NCI-H524 (cell line): ENCODE data around the gene NUCB1.
"Not testable (repeated sequence)": the region's sequence is repeated elsewhere in the genome, so short reads cannot be mapped to it uniquely, and the experiment has no call there.

ENCODE experiments used
- DNase-seq, 2 experiments: peaks; one replicate each; lab custom pipeline; 2025; lab: John Stamatoyannopoulos, UW

Gene NUCB1

DNA sequence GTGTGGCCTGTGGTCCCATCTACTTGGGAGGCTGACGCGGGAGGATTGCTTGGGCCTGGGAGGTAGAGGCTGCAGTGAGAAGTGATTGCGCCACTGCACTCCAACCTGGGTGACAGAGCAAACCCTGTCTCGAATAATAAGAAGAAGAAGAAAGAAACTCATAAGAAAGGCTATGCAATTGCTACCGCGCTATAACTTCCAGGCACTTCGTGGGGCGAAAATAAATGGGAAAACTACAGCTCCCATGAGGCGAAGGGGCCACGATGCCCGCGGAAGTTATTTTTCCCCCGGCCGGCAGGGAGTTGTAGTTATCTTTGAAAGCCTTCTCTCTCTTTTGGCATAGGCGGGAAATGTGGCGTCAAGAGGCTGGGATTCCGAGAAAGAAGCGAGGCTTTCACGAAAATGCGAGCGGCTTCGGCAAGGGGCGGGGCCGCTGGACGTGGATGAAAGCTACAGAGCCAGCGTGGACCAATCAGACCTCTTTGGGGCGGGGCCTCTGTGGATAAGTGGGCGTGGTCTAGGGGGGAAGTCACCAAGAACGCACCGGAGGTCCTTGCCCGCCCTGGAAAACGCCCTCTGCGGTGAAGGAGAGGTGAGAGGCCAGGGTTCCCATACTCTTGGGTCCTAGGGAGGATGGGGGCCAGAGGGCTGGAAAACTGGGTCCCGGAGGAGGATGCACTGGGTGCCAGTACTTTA lies at the start of gene NUCB1:
NUCB1 (plus strand) TSS at position 532 of the 696 bp plus-strand sequence. CDS start 485 bp downstream, outside the sequence.
- peak; percentile 99 to 100 for DNase-seq

DNA sequence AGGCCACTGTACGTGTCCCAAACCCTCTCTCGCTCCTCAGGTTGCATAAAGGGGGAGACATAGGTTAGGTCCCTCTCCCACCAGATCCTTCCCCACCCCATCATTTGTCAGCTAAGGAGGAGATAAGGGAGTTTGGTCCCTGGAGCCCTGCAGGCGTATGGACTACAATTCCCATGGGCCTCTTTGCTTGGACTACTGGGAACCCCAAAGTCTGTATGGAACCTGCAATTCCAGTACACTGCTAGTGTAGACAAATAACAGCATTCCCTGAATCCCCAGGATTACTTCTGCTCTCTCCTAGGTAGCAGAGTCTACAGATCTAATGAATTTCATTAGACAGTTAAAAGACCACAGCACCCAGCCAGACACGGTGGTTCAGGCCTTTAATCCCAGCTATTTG lies 47.8 kb upstream of the NUCB1 start:
- DNase-seq: no peak

DNA sequence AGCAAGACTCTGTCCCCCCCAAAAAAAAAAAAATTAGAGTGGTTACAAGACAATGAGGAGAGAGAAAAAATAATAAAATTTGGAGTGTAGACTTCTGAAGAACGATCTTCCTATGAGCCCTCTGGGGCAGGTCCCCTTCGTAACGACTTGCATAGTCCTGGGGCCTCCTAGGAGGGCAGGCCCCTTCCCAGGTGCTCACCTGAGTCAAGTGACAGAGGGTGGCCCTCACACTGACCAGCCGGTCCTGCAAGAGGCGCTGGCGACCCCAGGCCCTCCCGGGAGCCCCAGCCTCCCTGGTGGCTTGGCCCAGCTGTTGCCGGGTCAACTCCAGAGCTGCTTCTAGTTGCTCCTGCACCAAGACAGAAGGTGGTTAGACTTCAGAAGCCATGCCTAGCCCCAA lies 46.6 kb upstream of the NUCB1 start:
- no peak for DNase-seq

DNA sequence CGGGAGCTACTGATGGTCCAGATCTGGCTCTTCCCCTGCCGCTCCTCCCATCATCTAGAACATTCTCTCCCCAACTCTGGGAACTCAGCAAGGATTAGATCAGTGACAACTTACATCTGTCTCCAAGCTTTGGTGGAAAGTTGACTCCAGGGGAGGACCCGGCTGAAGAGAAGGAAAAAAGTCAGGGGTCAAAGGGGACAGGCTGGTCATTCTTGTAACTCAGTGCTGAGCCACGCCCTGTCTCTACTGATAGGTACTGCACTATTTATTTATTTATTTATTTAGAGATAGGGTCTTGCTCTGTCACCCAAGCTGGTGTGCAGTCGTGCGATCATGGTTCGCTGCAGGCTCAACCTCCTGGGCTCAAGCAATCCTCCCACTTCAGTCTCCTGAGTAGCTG lies 46.0 kb upstream of the NUCB1 start:
- DNase-seq: no peak

DNA sequence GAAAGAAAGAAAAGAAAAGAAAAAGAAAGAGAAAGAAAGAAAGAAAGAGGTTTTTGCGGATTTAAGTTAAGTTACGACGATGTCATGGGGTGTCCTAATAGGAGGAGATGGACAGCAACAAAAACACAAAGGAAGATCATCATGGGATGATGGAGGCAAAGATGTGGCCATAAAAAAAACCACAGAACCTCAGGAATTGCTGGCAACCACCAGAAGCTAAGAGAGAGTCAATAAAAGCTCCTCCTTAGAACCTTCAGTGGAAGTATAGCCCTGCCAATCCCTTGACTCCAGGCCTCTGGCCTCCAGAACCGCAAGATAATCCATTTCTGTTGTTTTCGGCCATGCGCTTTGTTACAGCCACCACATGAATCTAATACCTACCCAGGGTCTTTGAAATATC lies 43.2 kb upstream of the NUCB1 start:
- DNase-seq: no peak

DNA sequence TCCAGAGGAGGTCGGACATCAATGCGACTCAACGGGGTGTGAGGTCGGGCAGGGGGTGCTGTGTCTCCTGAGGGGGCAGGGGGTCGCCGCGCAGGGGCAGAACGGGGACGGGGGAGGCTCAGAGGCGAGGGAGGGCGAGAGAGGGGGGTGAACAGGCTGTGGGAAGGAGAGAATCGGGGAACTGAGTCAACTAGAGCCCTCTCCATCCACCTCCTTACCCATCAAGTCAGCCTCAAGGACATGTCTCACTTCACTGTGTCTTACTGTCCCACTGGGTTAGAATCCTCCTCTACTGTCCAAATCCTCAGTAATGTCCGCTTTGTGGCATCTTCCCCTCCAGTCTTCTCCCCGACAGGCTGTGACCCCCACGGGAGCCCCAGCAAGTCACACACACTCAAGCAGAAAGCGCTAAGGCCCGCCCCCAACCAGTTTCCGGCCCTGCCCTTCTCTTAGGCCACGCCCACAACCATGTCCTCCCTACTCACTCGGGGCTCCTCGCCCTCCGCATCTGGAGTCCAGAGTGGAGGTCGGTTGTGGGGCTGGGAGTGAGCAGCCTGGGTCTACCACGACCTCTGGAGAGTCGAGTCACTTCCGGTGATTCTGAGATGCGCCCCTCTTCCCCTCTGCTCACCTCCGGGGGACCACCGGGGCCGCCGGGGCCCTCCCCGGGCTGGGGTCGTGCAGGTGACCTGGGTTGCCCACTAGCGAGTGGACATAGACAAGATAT lies 41.0 kb upstream of the NUCB1 start:
- no peak for DNase-seq

DNA sequence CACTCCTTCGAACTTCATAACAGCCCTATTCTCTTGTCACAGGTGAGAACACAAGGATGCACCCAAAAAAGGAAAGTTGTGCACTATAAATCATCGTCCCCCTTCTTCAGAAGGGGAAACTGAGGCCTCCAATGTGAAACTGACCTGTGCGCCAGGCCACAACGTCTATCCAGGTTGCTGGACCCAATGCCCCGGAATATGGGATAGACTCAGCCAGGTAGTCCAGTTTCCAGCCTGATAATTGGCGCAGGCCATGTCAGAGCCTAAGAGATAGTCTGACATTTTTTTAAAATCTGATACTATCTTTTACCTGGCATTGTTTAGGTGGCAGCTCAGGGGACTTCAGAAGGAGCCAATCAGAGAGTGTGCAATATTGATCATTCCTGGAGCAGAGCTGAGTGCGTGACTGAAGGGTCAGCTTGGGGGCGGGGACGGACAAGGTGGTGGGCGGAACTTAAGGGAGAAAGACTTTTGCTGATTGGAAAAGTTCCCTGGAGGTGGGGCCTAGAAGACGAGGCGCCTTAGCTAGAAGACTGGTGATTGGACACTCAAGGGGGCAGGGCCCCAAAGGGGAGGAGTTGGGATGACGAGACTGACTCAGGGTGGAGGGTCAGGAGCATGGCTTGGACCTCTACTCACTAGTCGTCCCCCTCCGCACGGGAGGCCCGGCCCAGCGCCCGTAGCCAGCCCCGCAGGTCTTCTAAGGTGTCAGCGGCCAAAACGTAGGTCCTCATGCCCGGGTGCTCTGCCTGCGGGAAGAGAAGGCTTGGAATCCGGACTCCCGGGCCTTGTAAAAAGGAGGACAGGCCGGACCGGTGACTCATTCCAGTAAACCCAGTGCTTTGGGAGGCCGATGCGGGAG lies 40.2 kb upstream of the NUCB1 start:
- no peak for DNase-seq

DNA sequence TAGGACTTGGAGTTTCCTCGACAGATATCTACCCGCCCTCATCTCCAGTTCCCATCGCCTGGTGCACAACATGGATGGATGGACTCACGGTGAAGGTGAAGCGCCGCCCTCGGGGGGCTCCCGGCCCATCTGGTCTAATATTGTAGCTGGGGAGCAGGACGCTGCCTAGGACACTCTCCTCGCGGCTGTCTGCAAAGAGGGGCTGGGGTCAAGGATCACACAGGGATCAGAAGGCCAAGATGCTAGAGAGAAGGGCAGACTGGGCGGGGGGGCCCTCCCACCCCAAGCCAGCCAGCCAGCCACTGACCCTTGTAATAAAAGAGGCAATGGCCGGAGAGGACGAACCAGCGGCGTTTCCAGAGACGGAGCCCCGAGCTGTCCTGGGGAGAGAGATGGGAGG lies 38.8 kb upstream of the NUCB1 start:
- no peak for DNase-seq

DNA sequence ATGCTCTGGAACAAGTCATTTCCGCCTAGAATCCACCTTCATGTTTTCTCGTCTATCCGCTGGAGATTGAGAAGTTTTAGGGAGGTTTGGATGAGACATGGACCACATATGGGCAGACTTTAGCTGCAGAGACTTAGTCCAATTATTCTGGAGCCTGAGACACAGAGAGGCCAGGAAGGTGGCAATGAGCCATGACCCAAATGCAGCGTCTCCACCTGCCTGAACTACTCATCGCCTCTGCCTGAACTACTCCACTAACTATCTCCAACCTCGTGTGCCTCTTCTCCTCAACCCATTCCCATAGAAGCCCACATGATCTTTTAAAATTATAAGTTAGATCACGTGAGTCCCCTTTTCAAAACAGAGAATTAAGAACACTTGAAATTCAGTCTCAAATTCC lies 37.3 kb upstream of the NUCB1 start:
- DNase-seq: no peak

DNA sequence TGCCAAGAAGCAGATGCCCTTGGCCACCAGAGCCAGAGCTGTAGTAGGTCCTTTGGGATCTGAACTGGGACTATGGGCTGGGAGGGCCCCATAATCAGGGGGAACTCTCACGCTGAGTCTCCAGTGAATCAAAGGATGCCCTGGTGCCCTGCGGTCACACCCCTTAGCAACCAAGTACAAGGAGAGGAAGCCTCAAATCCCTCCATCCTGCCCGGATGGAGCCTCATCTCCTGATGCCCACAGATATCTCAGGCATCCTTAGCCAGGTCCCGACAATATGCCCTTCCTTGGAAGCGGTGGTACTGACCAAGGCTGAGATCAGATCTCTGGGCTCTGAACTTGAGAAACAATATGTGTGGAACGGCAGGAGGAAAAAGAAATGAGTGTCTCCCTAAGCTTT lies 33.4 kb upstream of the NUCB1 start:
- no peak for DNase-seq

DNA sequence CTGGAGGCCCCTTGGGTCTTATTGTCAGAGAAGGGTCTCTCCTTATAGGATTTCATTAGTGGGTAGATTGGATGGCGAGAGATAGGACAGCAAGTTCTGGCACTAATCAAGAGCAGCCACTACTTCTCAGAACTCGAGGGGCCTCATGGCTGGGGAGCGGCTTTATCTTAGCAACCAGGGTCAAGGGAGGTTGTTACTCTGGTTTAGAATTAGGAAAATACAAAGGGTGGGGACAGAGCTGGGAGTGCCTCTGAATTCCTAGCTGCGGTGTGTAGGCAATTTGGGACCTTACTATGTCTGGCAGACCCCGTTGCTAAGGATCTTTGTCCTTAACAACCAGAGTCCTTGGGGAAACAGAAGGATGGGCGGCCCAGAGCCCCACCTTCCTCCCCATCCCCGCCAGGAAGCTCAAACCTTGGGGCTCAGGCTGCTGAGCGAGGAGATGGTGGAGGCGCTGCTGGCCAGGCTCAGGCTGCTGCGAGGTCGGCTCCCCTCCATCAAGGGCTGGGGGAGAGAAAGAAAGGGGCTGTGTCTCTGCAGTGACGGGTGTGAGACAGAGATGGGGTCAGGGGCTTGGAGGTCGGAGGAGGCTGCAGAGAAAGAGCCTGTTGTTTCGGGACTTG lies 32.9 kb upstream of the NUCB1 start:
- no peak for DNase-seq

DNA sequence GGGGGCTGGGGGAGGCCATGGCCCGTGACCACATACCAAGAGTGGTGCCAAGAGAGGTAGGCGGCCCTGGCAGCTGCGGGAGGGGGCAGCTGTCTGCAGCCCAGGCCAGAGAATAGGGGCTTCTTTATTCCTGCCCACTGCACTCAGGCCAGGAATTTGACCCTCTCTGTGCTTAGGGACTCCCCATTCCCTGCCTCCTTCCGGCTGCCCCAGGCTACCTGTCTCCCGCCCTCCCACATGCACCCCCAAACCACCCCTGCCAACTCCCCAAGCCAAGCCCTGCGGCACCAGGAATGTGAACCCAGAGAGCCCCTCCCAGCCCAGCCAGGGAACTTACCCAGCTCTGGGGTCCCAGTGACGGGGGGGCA lies 32.4 kb upstream of the NUCB1 start:
- no peak for DNase-seq

DNA sequence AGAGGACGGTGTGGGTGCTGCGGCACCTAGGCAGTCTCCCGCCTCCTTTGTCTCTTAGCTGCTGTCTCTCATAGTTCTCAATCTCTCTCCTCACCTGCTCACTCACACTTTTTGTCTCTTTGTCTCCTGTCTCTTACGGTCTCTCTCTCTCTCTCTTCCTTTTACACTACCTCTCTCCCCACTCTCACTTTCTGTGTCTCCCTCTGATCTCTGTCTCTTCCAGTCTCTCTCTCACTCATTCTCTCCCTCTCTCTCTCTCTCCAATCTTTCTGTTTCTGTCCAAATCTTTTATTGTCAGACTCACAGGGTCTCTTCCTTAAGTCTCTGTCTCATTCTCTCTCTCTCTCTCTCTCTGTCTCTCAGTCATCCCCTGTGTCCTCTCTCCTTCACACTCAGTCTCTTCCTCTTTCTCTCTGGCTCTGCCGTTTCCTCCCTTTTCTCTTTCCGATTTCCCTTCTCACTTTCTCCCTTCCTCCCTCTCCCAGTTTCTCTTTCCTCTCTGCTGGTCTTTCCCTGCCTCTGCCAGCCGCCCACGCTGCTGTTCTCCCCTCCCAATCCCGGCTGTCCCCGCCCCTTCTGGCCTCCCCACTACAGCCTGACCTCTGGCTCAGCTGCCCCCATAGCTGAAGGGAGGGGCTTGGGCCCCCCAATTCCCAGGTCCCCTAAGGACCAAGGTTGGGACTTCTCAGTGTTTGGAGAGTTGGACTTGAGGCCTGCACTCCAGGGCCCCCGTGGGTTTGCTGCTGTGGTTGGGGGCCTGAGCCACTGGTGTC lies 31.8 kb upstream of the NUCB1 start, which contains the start of gene PLEKHA4:
PLEKHA4 (minus strand) TSS at position 504 of the 773 bp plus-strand sequence. CDS start 997 bp downstream, outside the sequence.
- no peak for DNase-seq

DNA sequence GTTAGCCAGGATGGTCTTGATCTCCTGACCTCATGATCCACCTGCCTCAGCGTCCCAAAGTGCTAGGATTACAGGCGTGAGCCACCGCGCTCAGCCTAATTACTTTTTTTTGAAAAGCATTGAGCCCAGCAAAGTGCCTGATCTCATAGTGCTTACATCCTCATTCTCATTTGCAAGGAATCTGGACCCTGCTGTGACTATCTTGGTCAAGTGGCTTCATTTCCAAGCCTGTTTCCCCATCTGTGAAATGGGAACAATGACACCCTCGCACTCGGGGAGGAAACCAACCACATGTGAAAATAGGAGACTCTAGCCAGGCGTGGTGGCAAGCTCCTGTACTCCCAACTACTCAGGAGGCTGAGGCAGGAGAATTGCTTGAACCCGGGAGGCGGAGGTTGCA lies 30.1 kb upstream of the NUCB1 start:
- no peak for DNase-seq

DNA sequence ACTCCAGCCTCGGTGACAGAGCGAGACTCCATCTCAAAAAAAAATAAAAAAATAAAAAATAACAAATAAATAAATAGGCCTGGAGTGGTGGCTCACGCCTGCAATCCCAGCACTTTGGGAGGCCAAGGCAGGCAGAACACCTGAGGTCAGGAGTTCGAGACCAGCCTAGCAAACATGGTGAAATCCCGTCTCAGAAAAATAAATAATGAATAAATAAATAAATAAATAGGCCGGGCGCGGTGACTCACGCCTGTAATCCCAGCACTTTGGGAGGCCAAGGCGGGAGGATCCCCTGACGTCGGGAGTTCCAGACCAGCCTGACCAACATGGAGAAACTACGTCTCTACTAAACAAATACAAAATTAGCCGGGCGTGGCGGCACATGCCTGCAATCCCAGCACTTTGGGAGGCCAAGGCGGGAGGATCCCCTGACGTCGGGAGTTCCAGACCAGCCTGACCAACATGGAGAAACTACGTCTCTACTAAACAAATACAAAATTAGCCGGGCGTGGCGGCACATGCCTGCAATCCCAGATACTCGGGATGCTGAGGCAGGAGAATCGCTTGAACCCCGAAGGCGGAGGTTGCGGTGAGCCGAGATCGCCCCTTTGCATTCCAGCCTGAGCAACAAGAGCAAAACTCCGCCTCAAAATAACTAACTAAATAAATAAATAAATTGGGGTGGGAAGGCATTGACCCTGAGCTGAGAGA lies 28.5 kb upstream of the NUCB1 start:
- not testable (repeated sequence) for DNase-seq

DNA sequence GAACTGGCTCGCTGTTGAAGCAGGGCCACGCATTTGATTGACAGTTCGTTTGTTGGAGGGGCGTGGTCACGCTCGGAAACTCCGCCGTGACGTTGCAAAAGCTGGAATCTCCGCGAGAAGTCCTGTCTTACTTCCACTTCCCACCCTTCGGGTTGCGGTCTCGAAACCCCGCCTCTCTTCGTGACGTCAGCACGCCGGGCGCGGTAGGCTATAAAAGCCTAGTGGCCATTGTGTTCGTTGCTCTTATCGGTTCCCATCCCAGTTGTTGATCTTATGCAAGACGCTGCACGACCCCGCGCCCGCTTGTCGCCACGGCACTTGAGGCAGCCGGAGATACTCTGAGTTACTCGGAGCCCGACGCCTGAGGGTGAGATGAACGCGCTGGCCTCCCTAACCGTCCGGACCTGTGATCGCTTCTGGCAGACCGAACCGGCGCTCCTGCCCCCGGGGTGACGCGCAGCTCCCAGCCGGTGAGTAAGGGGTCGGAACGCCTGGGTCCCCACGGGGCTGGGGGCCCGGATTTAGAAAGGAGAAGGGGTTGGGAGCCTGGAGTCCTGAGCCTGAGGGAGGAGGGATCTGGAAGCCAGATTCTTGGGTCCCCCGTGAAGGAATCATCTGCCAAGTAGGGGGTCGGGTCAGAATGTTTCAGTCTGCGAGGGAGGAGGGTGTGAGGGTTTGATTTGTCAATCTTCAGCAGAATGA lies 27.8 kb upstream of the NUCB1 start, which contains the start of gene PPP1R15A:
PPP1R15A (plus strand) TSS at position 240 of the 702 bp plus-strand sequence. CDS start 813 bp downstream, outside the sequence.
- DNase-seq: peak; percentile 91 to 99

DNA sequence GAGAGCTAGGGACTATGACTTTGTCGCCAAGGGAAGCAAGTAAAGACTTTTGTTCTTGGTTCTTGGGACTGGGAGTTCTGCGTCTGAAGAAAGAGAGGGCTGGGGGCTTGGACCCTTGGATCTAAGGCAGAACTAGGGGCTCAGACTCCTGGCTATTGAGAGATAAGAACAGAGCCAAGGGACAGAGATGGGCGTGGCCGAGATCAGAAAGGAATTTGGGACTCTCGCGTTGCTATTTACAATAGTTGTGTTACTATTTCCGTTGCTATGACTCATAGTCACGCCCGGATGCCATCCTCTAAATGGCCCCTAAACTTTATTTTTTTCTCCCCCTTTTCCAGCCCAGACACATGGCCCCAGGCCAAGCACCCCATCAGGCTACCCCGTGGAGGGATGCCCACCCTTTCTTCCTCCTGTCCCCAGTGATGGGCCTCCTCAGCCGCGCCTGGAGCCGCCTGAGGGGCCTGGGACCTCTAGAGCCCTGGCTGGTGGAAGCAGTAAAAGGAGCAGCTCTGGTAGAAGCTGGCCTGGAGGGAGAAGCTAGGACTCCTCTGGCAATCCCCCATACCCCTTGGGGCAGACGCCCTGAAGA lies 27.1 kb upstream of the NUCB1 start:
- no peak for DNase-seq

DNA sequence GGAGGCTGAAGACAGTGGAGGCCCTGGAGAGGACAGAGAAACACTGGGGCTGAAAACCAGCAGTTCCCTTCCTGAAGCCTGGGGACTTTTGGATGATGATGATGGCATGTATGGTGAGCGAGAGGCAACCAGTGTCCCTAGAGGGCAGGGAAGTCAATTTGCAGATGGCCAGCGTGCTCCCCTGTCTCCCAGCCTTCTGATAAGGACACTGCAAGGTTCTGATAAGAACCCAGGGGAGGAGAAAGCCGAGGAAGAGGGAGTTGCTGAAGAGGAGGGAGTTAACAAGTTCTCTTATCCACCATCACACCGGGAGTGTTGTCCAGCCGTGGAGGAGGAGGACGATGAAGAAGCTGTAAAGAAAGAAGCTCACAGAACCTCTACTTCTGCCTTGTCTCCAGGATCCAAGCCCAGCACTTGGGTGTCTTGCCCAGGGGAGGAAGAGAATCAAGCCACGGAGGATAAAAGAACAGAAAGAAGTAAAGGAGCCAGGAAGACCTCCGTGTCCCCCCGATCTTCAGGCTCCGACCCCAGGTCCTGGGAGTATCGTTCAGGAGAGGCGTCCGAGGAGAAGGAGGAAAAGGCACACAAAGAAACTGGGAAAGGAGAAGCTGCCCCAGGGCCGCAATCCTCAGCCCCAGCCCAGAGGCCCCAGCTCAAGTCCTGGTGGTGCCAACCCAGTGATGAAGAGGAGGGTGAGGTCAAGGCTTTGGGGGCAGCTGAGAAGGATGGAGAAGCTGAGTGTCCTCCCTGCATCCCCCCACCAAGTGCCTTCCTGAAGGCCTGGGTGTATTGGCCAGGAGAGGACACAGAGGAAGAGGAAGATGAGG lies 26.4 kb upstream of the NUCB1 start:
- DNase-seq: no peak
